IMR-90 (cell line): ENCODE measurements around the gene GNG12. TPM values are rescaled to one million over a fixed set of nuclear protein-coding genes. Genes with fewer than 3 reads are reported as not detected.

Source experiments
- ATAC-seq: fragments of 200-7000 bp; cut with Tn5 transposase; 2 replicates; pipeline ENCODE4 v1.9.1; 2020; ENCODE audit warnings: low read depth, mild to moderate bottlenecking, moderate library complexity
- BruUV-seq: library from RNA; stranded (reverse); fragments of 400-500 nt; replicated peaks from 2 replicates; lab custom pipeline; 2021; lab: Mats Ljungman, UMichigan
- CTCF ChIA-PET: fragments of 300-600 bp; formaldehyde crosslinking; extraction: SDS; loops from one replicate; lab custom pipeline; 2021; ENCODE audit warnings: antibody characterized with exemption; lab: Yijun Ruan, JAX
- POLR2A ChIA-PET: fragments of 300-600 bp; sonication (Branson Sonifier 250); formaldehyde crosslinking; loops from one replicate; lab custom pipeline; 2022; ENCODE audit warnings: antibody characterized with exemption; ENCODE audit not compliant: unreplicated experiment; lab: Charles Lee
- DNase-seq: peaks from one replicate; pipeline ENCODE4 v3.0.0; 2013
- H2AFZ ChIP-seq: replicated peaks from 2 replicates; pipeline ENCODE3; 2013; ENCODE audit warnings: low read length, mild to moderate bottlenecking; ENCODE audit not compliant: poor library complexity
- H2AK5ac ChIP-seq: 2 replicates; pipeline ENCODE4 v1.6.1; 2013; ENCODE audit warnings: low read depth, low read length, inconsistent platforms
- H2AK9ac ChIP-seq: replicated peaks from 2 replicates; pipeline ENCODE3; 2013; ENCODE audit warnings: mild to moderate bottlenecking, low read depth, low read length, moderate library complexity; ENCODE audit not compliant: poor library complexity
- H2BK120ac ChIP-seq: 2 replicates; pipeline ENCODE4 v1.6.1; 2013; ENCODE audit warnings: low read depth, low read length, inconsistent platforms
- H2BK15ac ChIP-seq: 3 replicates; pipeline ENCODE4 v1.6.1; 2013; ENCODE audit warnings: low read depth, low read length, inconsistent platforms
- H2BK20ac ChIP-seq: 2 replicates; pipeline ENCODE4 v1.6.1; 2013; ENCODE audit warnings: low read depth, mild to moderate bottlenecking, inconsistent platforms, low read length, moderate library complexity
- H2BK5ac ChIP-seq: 2 replicates; pipeline ENCODE4 v1.6.1; 2013; ENCODE audit warnings: mild to moderate bottlenecking, low read depth, low read length, inconsistent platforms; ENCODE audit not compliant: poor library complexity, severe bottlenecking
- H3K14ac ChIP-seq: replicated peaks from 2 replicates; pipeline ENCODE4 v1.6.1; 2013; ENCODE audit warnings: low read depth, low read length, inconsistent platforms
- H3K18ac ChIP-seq: 2 replicates; pipeline ENCODE4 v1.6.1; 2013; ENCODE audit warnings: low read depth, low read length, control low read depth
- H3K23ac ChIP-seq: 2 replicates; pipeline ENCODE4 v1.6.1; 2013; ENCODE audit warnings: low read depth, low read length, inconsistent platforms
- H3K27ac ChIP-seq: 2 replicates; pipeline ENCODE4 v1.5.1; 2013; ENCODE audit warnings: mild to moderate bottlenecking, control low read depth, low read length; ENCODE audit not compliant: insufficient read depth
- H3K27me3 ChIP-seq: 2 replicates; pipeline ENCODE4 v1.6.1; 2013; ENCODE audit warnings: low read length; ENCODE audit not compliant: control insufficient read depth, insufficient read depth
- H3K36me3 ChIP-seq: 2 replicates; pipeline ENCODE4 v1.6.1; 2013; ENCODE audit warnings: low read length, mixed read lengths; ENCODE audit not compliant: control insufficient read depth, insufficient read depth
- H3K4ac ChIP-seq: 2 replicates; pipeline ENCODE4 v1.6.1; 2013; ENCODE audit warnings: low read depth, low read length, inconsistent platforms
- H3K4me1 ChIP-seq: 2 replicates; pipeline ENCODE4 v1.6.1; 2013; ENCODE audit warnings: low read length, mixed read lengths; ENCODE audit not compliant: control insufficient read depth, insufficient read depth
- H3K4me2 ChIP-seq: 2 replicates; pipeline ENCODE4 v1.6.1; 2013; ENCODE audit warnings: low read depth, mild to moderate bottlenecking, control low read depth, low read length, moderate library complexity
- H3K4me3 ChIP-seq: 2 replicates; pipeline ENCODE4 v1.5.1; 2013; ENCODE audit warnings: low read depth, mild to moderate bottlenecking, control low read depth, low read length, moderate library complexity; ENCODE audit not compliant: insufficient read depth
- H3K56ac ChIP-seq: 2 replicates; pipeline ENCODE4 v1.6.1; 2013; ENCODE audit warnings: low read length, inconsistent platforms; ENCODE audit not compliant: insufficient read depth; ENCODE audit errors: extremely low read depth
- H3K79me1 ChIP-seq, 2 experiments: 2 replicates each; pipeline ENCODE4 v1.6.1; 2013; ENCODE audit warnings: low read length in 2 of 2, inconsistent platforms in 1 of 2, low read depth in 1 of 2
- H3K9ac ChIP-seq: 2 replicates; pipeline ENCODE4 v1.6.1; 2013; ENCODE audit warnings: low read depth, low read length, control low read depth
- H3K9me1 ChIP-seq: 2 replicates; pipeline ENCODE4 v1.6.1; 2013; ENCODE audit warnings: low read length, inconsistent platforms; ENCODE audit not compliant: insufficient read depth
- H3K9me3 ChIP-seq: 2 replicates; pipeline ENCODE4 v1.6.1; 2013; ENCODE audit warnings: low read length; ENCODE audit not compliant: control insufficient read depth, insufficient read depth
- H4K20me1 ChIP-seq: 2 replicates; pipeline ENCODE4 v1.6.1; 2013; ENCODE audit warnings: low read length, inconsistent platforms; ENCODE audit not compliant: insufficient read depth
- H4K5ac ChIP-seq: 2 replicates; pipeline ENCODE4 v1.6.1; 2013; ENCODE audit warnings: mild to moderate bottlenecking, low read depth, low read length, control low read depth
- H4K8ac ChIP-seq, 2 experiments: 2 replicates each; pipeline ENCODE4 v1.6.1; 2013; ENCODE audit warnings: low read depth in 2 of 2, low read length in 2 of 2, control low read depth in 1 of 2, inconsistent platforms in 1 of 2
- H4K91ac ChIP-seq: 2 replicates; pipeline ENCODE4 v1.6.1; 2013; ENCODE audit warnings: low read depth, low read length, inconsistent platforms; ENCODE audit not compliant: insufficient read depth
- BHLHE40 ChIP-seq: fragments of 150-350 bp; IDR thresholded peaks from 2 replicates; pipeline ENCODE4 v1.6.1; 2016; ENCODE audit warnings: mild to moderate bottlenecking, low read depth, low read length
- CHD1 ChIP-seq: IDR thresholded peaks from 2 replicates; pipeline ENCODE4 v1.6.1; 2012; ENCODE audit warnings: low read depth, low read length, improper control_type of control experiment
- CTCF ChIP-seq: conservative IDR thresholded peaks from 2 replicates; pipeline ENCODE4 v1.5.1; 2012; ENCODE audit warnings: mild to moderate bottlenecking, low read depth, low read length, improper control_type of control experiment
- ELK1 ChIP-seq: fragments of 150-350 bp; IDR thresholded peaks from 2 replicates; pipeline ENCODE4 v1.6.1; 2016; ENCODE audit warnings: low read depth, mild to moderate bottlenecking, low read length, moderate library complexity, borderline replicate concordance
- FOS ChIP-seq: fragments of 150-350 bp; IDR thresholded peaks from 2 replicates; pipeline ENCODE4 v1.6.1; 2016; ENCODE audit warnings: low read depth, low read length
- MAFK ChIP-seq: IDR thresholded peaks from 2 replicates; pipeline ENCODE4 v1.6.1; 2012; ENCODE audit warnings: low read depth, low read length, improper control_type of control experiment
- MAZ ChIP-seq: IDR thresholded peaks from 2 replicates; pipeline ENCODE4 v1.6.1; 2012; ENCODE audit warnings: low read depth, mild to moderate bottlenecking, low read length, improper control_type of control experiment, moderate library complexity, borderline replicate concordance
- MXI1 ChIP-seq: IDR thresholded peaks from 2 replicates; pipeline ENCODE4 v1.6.1; 2012; ENCODE audit warnings: low read depth, mild to moderate bottlenecking, low read length, moderate library complexity, borderline replicate concordance
- NFE2L2 ChIP-seq: fragments of 150-350 bp; IDR thresholded peaks from 2 replicates; pipeline ENCODE4 v1.6.1; 2016; ENCODE audit warnings: low read depth, mild to moderate bottlenecking, low read length
- POLR2A ChIP-seq: IDR thresholded peaks from 2 replicates; pipeline ENCODE4 v1.6.1; 2012; ENCODE audit warnings: mild to moderate bottlenecking, low read depth, low read length
- RAD21 ChIP-seq: IDR thresholded peaks from 2 replicates; pipeline ENCODE4 v1.6.1; 2012; ENCODE audit warnings: low read length, improper control_type of control experiment
- RCOR1 ChIP-seq: IDR thresholded peaks from 2 replicates; pipeline ENCODE4 v1.6.1; 2012; ENCODE audit warnings: mild to moderate bottlenecking, low read length, improper control_type of control experiment; ENCODE audit not compliant: insufficient replicate concordance
- RFX5 ChIP-seq: IDR thresholded peaks from 2 replicates; pipeline ENCODE4 v1.8.0; 2012; ENCODE audit warnings: low read depth, mild to moderate bottlenecking, low read length, moderate library complexity
- SMC3 ChIP-seq: fragments of 150-350 bp; IDR thresholded peaks from 2 replicates; pipeline ENCODE4 v1.6.1; 2016; ENCODE audit warnings: low read depth, mild to moderate bottlenecking, antibody characterized with exemption, low read length, moderate library complexity
- USF2 ChIP-seq: fragments of 150-350 bp; IDR thresholded peaks from 2 replicates; pipeline ENCODE4 v1.6.1; 2017; ENCODE audit warnings: mild to moderate bottlenecking, antibody characterized with exemption, low read length, low read depth
- WGBS, 2 experiments: methylation state at CpG; one replicate each; pipeline versions ENCODE4 v1.1.5 to v1.1.7; 2013; ENCODE audit warnings: missing lambda C conversion rate in 2 of 2; ENCODE audit not compliant: insufficient read length in 1 of 2; ENCODE audit errors: extremely low coverage in 2 of 2; 5-methylcytosine and 5-hydroxymethylcytosine counted together
- dilution Hi-C: fragments of 300-500 bp; cut with HindIII; formaldehyde crosslinking; loops from one replicate; pipeline ENCODE4 v1.14.3; 2018; ENCODE audit warnings: low sequenced_read_pairs; ENCODE audit not compliant: unreplicated experiment
- in situ Hi-C: fragments of 300-500 bp; cut with MboI; formaldehyde crosslinking; loops from 3 replicates; pipeline ENCODE4 v1.14.3; 2019; ENCODE audit warnings: low sequenced_read_pairs, inconsistent platforms, mixed read lengths
- intact Hi-C: fragments of 100-400 bp; cut with micrococcal nuclease; formaldehyde crosslinking; loops from 2 replicates; pipeline ENCODE4 v1.10.0; 2022
- polyA plus RNA-seq, 3 experiments: library from polyadenylated mRNA; depleted of rRNA; stranded (reverse); fragments of >200 nt; gene quantifications; 2 replicates each; pipeline ENCODE4 v1.2.3, GENCODE V29; 2012; ENCODE audit warnings: low replicate concordance in 1 of 3
- total RNA-seq: library from RNA; depleted of rRNA; stranded (reverse); fragments of >200 nt; gene quantifications from 2 replicates; pipeline ENCODE4 v1.2.3, GENCODE V29; 2012

Gene GNG12
- total and polyA plus RNA-seq, 2 of the 4 experiments (the other 2 are of a cell fraction), result 92.3 to 132 TPM

DNA sequence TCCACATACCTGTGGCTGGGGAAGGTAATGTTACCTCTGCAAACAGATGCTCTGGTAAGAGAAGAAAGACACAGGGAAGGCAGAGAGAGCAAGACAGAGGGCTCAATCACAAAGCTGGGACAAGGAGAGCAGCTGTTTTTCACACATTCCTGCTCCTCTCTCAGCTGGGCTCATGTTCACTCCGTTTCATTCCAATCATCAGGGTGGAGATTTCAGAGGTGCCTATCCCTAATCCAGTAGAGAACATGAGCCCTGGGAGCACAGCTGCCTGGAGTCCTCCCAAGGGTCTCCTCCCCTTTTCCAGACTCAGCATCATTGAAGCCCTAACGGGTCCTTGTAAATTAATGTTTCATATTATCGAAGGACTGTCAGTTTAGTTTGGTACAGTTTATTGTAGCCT, 128.9 kb downstream of the GNG12 start:
- no peak for DNase-seq
- POLR2A ChIA-PET, result no interaction called here
- H3K36me3 ChIP-seq, result peaks cover 18% of the 10 kb centered on the region

More for the DNA sequence above, 128.9 kb downstream of the GNG12 start:
- H2BK120ac ChIP-seq, result no peak overlapping the region
- H4K5ac ChIP-seq, result no peak overlapping the region
- CTCF ChIA-PET, result interaction anchor here (0.6 kb wide), 1 partner anchor 56 kb away, joined by 3 read pairs; no protein-coding TSS in a partner anchor
- no peak overlapping the region for H2BK15ac ChIP-seq
- no peaks in the 10 kb centered on the region for H3K9me3 ChIP-seq
- no peak overlapping the region for H4K91ac ChIP-seq
- in situ Hi-C loops, result no loop called here
- H3K14ac ChIP-seq, result no peak overlapping the region
- H2AFZ ChIP-seq, result no peak overlapping the region
- no peak overlapping the region for H3K18ac ChIP-seq
- TF ChIP-seq NFE2L2 (no peak), BHLHE40 (no peak), RCOR1 (no peak), CHD1 (no peak), RAD21 (no peak), USF2 (no peak), SMC3 (no peak), ELK1 (no peak), FOS (no peak), MAZ (no peak), CTCF (no peak), POLR2A (no peak), RFX5 (no peak), MAFK (no peak), MXI1 (no peak)
- ATAC-seq, result no peak
- H3K4ac ChIP-seq, result no peak overlapping the region
- H3K56ac ChIP-seq, result no peak overlapping the region
- H2AK9ac ChIP-seq, result no peak overlapping the region
- H2AK5ac ChIP-seq, result no peak overlapping the region
- no peaks in the 10 kb centered on the region for H3K27me3 ChIP-seq
- H4K20me1 ChIP-seq, result 0 out of 2 replicates have a peak, but pooled peaks cover 6% of the 10 kb centered on the region
- H3K23ac ChIP-seq, result no peak overlapping the region
- 60% methylated on average over 1 of the region's 3 CpGs; no CpG with 5 or more reads in 1 of the 2 experiments for WGBS, 2 experiments
- H3K4me3 ChIP-seq, result no peak overlapping the region
- H3K4me2 ChIP-seq, result no peak overlapping the region
- no TSS peak for BruUV-seq
- no peak overlapping the region for H3K27ac ChIP-seq
- H3K4me1 ChIP-seq, result peaks cover 18% of the 10 kb centered on the region
- intact Hi-C loops, result no loop called here
- peaks cover 27 to 61% of the 10 kb centered on the region in 2 experiments for H3K79me1 ChIP-seq
- dilution Hi-C loops, result no loop called here
- no peak overlapping the region for H2BK20ac ChIP-seq
- H2BK5ac ChIP-seq, result no peak overlapping the region
- H3K9me1 ChIP-seq, result peaks cover 31% of the 10 kb centered on the region
- no peak overlapping the region for H4K8ac ChIP-seq
- H3K9ac ChIP-seq, result no peak overlapping the region
